ENCODE data around the gene KATNAL1.

Gene KATNAL1

GRCh38 chr13:30332456-30333143 is 25.2 kb upstream of the KATNAL1 start:
- DNase-seq: no peak

- DNase-seq: peak in 1 of 4 experiments; percentile 5
Observed at GRCh38 chr13:30331331-30331771, 24.0 kb upstream of the KATNAL1 start.

- DNase-seq: no peak
Observed at GRCh38 chr13:30329009-30329585, 21.7 kb upstream of the KATNAL1 start.

DNA sequence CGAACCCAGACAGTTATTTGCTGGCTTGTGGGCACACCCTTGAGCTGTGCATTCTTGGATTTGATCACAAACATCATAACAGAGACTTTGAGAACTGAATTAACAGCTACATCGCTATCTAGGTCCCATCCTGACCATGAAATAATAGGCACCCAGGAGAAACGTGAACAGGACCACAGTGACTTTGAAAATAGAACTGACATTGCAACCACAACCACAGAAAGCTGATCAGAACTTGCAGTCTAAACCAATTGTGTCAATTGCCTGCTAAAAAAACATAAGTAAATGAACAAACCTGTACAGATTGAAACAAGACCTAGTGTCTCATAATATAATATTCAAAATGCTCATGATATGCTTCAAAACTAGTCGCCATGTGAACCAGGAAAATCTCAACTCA is 18.3 kb upstream of the KATNAL1 start:
- DNase-seq: no peak

DNA sequence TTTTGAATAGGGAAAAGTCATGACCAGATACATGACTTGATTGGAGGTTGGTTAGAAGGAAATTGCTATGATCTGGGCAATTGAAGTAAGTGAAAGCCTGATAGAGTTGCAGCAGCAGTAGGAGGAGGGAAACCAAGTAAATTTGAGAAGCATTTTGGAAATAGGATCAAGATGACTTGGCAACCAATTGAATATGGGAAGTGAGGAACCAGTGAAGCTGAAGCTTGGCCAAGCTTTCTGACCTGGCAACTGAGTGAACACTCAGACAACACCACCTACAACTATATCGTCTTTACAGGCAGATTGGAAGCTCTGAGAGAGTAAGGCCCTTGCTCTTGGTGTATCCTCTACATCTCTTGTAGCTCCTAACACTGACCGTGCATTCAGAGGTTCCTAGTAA is 16.2 kb upstream of the KATNAL1 start:
- DNase-seq: no peak

GRCh38 chr13:30322428-30322827 is 15.1 kb upstream of the KATNAL1 start:
- DNase-seq: no peak

DNA sequence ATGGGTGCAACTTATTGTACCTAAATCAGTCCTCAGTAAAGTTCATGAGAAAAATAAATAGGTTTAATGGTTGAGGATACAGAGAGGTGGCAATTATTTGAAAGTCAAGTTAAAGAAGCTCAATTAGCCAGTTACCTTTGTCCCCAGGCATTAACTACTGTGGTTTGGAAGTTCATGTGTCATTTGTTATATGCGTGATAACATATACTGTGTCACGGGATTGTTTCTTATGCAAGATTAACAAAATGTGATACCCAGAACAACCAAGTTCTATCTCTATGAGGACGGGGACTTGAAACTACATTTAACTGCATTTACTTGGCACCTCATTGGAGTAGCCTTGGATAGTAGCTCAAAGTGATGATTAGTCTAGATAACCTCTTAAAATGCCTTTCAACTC is 13.9 kb upstream of the KATNAL1 start:
- DNase-seq: no peak

DNA sequence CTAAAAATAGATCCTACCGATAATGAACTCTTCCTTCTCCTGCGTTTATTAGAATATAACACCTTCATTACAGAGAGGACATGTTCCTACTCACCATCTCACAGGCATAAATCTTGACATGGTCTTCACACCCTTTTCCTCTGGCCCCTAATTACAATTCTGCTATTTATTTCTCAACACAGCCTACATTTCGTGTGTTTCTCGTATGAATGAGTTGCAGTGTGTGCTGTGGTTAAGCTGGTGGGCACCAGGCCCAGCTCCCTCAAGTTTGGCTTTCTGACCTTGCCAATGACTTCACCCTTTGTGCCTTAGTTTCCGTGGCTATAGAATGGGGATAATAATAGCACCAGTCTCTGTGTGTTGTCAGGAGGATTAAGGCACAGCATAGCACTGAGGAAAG is 12.3 kb upstream of the KATNAL1 start:
- no peak for DNase-seq

DNA sequence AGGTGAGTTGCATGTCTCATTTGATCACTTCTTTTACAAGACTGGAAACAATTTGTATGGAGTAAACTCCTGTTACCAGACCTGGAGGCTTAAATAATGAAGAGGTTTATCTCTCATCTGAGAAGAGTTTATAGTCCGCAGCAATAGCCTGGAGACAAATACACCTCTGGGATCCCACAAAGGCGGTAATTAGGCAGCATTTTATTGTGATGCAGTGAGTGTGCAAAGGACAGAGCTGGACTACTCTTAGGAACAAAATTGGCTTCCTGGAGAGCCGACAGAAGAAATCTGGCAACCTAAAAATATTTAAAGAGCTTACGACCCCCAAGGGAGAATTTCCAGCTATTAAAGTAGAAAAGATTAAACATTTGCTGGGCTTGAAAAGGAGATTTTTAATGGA is 11.8 kb upstream of the KATNAL1 start:
- DNase-seq: no peak

DNA sequence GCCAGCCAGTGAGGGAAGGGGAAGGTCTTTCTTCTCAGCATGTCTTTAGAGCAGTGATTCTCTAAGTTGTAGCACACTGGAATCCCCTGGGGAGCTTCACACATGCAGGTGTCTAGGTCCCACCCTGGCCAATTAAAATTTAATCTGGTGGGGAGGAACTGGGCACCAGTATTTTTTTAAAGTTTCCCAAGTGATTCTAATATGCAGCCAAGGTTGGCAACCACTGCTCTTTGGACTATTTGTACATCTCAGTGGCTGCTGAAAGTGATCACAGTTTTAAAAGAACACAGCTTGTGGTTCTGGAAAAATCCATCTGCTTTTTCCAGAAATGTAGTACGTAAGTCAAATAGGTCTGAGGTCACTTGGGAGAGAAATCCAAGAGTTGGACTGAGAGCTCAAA is 10.7 kb upstream of the KATNAL1 start:
- no peak for DNase-seq

- no peak for DNase-seq
Observed at GRCh38 chr13:30314562-30314961, 7.2 kb upstream of the KATNAL1 start.

DNA sequence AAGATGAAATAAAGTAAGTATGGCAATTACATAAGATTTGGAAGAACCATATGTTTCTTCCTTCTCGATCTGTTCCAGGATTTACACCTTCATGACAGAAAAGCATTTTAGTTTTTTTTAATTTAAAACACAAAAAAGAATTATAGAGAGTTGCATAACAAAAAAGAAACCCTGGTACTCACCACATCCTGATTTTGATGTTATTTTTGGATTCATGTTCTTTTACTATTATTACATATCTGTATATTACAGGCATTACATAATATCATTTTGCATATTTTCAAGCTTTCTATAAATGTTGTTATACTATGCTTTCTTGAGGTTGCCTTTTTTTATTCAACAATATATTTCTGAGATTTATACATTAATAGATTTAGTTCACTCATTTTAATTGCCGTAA is 6.7 kb upstream of the KATNAL1 start:
- DNase-seq: peak in 2 of 4 experiments; percentile 8 to 15

GRCh38 chr13:30313311-30313710 is 6.0 kb upstream of the KATNAL1 start:
- DNase-seq: peak in 2 of 4 experiments; percentile 6 to 12

DNA sequence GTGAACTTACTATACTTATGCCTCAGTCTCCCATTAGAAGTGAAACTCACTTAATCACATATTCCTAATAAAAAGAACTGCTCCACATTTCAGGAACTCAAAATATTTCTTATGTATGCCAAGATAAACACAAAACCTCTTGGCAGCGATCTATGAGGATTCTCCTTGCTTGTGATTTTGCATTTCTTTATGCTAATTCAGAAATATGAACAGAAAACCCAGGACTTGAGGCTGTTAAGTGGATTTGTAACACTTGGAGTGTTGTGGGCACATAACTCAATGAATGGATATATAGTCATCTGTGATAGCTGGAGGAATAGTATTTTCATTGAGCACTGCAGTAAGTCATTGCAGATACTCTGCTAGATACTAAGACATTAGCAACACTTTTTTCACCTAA is 5.6 kb upstream of the KATNAL1 start:
- DNase-seq: no peak

DNA sequence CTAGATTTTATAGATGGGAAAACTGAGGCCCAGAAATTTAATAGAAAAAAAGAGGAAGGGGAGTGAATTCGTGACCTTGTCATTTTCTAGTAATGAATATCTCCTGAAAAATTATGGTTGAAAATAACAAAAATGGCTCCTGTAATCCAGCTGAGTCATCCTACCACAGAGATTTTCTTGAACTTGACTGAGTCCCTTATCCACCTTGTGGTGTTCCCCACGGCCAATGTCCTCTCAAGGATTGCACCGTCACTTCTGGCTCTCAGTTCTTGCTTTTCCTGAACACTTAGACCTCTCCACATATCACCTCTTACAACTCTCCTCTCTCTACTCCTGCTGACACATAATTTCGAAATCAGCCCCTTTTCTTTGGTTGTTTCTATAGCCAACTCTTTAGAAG is 1.2 kb upstream of the KATNAL1 start:
- DNase-seq: peak in 3 of 4 experiments; percentile 9 to 35 (median 23)

DNA sequence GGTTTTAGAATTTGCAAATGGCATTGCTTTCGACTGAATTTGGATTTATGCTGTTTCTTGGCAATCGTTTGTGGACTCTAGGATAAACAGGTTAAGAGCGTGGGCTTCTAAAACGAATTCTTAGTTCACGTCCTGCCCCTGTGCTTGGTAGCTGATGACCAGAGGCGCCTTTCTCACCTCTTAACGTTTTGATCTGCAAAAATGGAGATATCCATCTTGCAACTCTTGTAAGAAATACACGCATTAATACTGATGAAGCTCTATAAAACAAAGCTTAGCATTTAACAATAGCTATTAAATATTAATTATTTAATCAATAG is 580 bp upstream of the KATNAL1 start:
- DNase-seq: no peak

DNA sequence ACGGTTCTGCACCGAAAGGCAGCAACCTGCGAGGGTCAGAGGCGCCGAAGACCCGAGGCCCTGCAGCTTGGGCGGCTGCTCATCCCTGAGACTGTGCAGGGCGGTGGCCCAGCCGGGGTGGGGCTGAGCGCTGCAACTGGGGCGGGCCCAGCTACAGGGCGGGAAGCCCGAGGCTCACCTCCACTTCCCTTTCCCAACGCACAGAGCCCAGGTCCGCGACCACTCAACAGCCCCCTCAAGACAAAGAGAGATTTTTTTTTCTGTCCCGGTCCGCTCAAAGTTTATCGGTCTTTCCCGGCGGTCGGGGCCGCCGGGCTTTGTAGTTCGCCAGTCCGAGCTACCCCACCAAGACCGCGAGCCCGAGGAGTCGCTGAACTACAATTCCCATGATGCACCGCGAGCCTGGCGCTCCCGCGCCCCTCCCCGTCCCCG is 573 bp downstream of the KATNAL1 start:
- DNase-seq: peak; percentile 94 to 98 (median 95)

DNA sequence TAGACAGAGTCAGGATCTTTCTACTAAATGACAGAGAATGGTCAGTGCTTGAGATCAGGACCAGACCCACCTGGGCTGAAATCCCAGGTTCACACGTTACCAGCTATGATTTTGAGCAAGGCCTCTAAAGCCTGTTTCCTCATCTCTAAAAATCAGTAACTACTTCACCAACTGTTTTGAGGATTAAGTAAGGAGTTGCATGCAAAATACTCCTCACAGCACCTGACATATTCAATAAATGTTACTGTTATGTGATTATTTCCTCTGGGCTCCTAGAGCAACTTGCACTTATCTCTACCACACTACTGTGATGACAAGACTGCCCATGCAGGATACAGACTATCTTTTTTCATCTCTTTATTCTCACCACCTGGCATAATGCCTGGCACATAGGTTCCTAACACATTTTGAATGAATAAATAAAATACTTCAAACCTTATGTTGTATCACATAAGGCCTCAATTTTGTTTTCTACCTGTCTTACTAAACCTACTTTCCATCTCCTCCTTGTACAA is 1.8 kb downstream of the KATNAL1 start:
- no peak for DNase-seq

DNA sequence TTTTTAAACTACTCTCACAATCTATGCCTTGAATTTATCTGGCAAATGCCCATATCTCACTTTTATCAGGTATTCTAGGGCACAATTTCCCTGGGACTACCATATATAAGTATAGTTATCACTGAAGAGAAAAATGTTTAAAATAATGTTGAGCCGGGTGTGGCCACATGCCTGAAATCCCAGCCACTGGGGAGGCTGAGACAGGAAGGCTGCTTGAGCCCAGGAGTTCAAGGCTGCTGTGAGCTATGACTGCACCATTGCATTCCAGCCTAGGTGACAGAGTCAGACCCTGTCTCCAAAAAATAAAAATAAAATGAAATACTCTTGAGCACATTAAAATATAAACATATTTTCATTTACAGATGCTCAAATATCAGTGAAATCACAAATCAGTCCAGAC is 4.1 kb downstream of the KATNAL1 start:
- DNase-seq: no peak

GRCh38 chr13:30301827-30302226 is 5.5 kb downstream of the KATNAL1 start:
- DNase-seq: no peak

DNA sequence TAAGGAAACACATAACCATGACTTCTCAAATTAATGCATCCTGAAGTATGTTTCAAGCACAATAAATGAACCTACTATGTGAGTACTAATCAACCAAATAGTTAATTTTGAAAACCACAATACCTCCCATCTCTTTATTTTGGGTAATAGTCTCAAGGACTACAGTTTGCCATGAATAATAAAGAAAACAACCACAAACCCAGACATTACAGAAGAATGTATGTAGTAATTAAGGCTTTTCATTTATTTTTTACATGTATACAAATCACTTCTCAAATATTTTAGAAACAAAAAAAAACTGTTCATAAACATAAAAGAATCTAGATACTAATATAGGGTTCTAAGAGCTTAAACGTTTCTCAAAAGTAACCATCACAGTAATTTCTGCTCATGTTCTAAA is 6.8 kb downstream of the KATNAL1 start:
- no peak for DNase-seq

- DNase-seq: no peak
Observed at GRCh38 chr13:30299786-30300185, 7.6 kb downstream of the KATNAL1 start.

GRCh38 chr13:30295116-30295515 is 12.2 kb downstream of the KATNAL1 start:
- DNase-seq: no peak

DNA sequence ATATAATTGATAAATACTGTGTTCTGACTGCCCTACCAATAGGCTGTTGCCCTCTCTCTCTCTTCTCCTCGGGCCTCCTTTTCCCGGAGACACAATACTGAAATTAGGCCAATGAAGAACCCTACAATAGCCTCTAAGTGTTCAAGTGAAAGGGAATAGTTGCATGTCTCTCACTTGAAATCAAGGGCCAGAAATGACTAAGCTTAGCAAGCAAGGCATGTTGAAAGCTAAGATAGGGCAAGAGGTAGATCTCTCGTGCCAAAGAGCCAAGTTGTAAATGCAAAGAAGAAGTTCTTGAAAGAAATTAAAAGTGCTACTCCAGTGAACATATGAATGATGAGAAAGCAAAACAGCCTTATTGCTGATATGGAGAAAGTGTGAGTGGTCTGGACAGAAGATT is 13.3 kb downstream of the KATNAL1 start:
- no peak for DNase-seq

DNA sequence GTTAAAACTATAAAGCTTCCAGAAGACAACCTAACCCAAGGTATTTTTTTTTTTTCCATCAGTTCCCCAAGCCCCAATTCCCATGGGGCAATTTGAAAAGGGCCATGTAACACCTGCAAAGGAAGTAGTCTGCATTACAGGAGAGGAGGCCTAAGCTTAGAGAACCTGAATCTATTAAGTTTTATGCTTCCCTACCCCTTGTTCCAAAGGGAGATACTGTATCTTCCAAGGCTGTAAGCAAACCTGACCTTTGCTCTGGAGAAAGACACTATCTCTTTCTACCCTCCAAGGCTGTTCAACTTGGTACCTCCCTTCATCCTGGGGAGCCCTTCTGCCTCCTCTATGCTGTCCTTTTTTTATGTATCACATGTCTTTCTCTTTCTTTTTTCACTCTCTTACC is 15.0 kb downstream of the KATNAL1 start:
- DNase-seq: no peak
